Measurements from ENCODE around the gene EPB41L3.

The EPB41L3 gene

GRCh38 chr18:5534845-5535244, 9.0 kb downstream of the EPB41L3 start:
- CTCF ChIA-PET = interaction anchor here (0.5 kb wide), 1 partner anchor 172 kb away, joined by 3 read pairs; no protein-coding TSS in a partner anchor

GRCh38 chr18:5532066-5532465, 11.7 kb downstream of the EPB41L3 start:
- CTCF ChIA-PET = interaction anchor here (0.7 kb wide), 1 partner anchor 14 kb away, joined by 3 read pairs; no protein-coding TSS in a partner anchor
- POLR2A ChIA-PET = no interaction called here

More at GRCh38 chr18:5534845-5535244, 9.0 kb downstream of the EPB41L3 start:
- TF ChIP-seq PRDM4 (tag by site-specific recombination; IDR thresholded peaks at IDR 0.05) (no peak), ZBTB48 (tag by site-specific recombination; IDR thresholded peaks at IDR 0.05) (no peak), ZNF610 (tag by site-specific recombination; IDR thresholded peaks at IDR 0.05; ENCODE audit: borderline replicate concordance) (no peak), ZNF394 (tag by site-specific recombination; IDR thresholded peaks at IDR 0.05; ENCODE audit: borderline replicate concordance) (no peak), ZFP37 (tag by site-specific recombination; IDR thresholded peaks at IDR 0.05) (no peak), HOXD13 (CRISPR knock-in tag; IDR thresholded peaks at IDR 0.05; ENCODE audit: borderline replicate concordance) (no peak), ZNF529 (tag by site-specific recombination; IDR thresholded peaks at IDR 0.05; ENCODE audit: insufficient replicate concordance) (no peak), ZNF148 (tag by site-specific recombination; IDR thresholded peaks at IDR 0.05; ENCODE audit: borderline replicate concordance) (no peak), ZNF670 (tag by site-specific recombination; IDR thresholded peaks at IDR 0.05; ENCODE audit: low read depth) (no peak), ZNF626 (tag by site-specific recombination; IDR thresholded peaks at IDR 0.05) (no peak)
- H3K9me3 ChIP-seq (ENCODE audit: control insufficient read depth, insufficient read depth, low read depth, low read length) = no peaks in the 10 kb centered on the region
- no peak overlapping the region for H3K27ac ChIP-seq (ENCODE audit: extremely low read depth, low read depth, low read length)
- no peaks in the 10 kb centered on the region; a peak in 1 of 3 replicates for H3K36me3 ChIP-seq (ENCODE audit: control insufficient read depth in 2 of 2, insufficient read depth in 1 of 2, low read length in 2 of 2)
- H3K4me1 ChIP-seq (ENCODE audit: control insufficient read depth, insufficient read depth, low read length) = peaks cover 13% of the 10 kb centered on the region
- POLR2A ChIA-PET = no interaction called here
- H3K4me3 ChIP-seq (ENCODE audit: low read depth, low read length) = no peak overlapping the region

More at GRCh38 chr18:5532066-5532465, 11.7 kb downstream of the EPB41L3 start:
- H3K4me1 ChIP-seq (ENCODE audit: control insufficient read depth, insufficient read depth, low read length) = peaks cover 6% of the 10 kb centered on the region; the same call in 1 of the 2 replicates
- no peak for TF ChIP-seq ZNF660 (tag by site-specific recombination; IDR thresholded peaks at IDR 0.05)
- no peak for TF ChIP-seq ZNF148 (tag by site-specific recombination; IDR thresholded peaks at IDR 0.05; ENCODE audit: borderline replicate concordance)
- TF ChIP-seq HOXA7 (CRISPR knock-in tag; IDR thresholded peaks at IDR 0.05; ENCODE audit: borderline replicate concordance) = no peak
- no peak for TF ChIP-seq ZNF23 (tag by site-specific recombination; IDR thresholded peaks at IDR 0.05; ENCODE audit: borderline replicate concordance)
- no peak for TF ChIP-seq ZNF274 (IDR thresholded peaks at IDR 0.05; ENCODE audit: low read length)
- TF ChIP-seq ZNF274 (tag by site-specific recombination; IDR thresholded peaks at IDR 0.05; ENCODE audit: borderline replicate concordance) = no peak
- no peaks in the 10 kb centered on the region; a peak in 1 of 3 replicates for H3K36me3 ChIP-seq (ENCODE audit: control insufficient read depth in 2 of 2, insufficient read depth in 1 of 2, low read length in 2 of 2)
- H3K4me3 ChIP-seq (ENCODE audit: low read depth, low read length) = no peak overlapping the region
- no peaks in the 10 kb centered on the region for H3K9me3 ChIP-seq (ENCODE audit: control insufficient read depth, insufficient read depth, low read depth, low read length)
- H3K27ac ChIP-seq (ENCODE audit: extremely low read depth, low read depth, low read length) = no peak overlapping the region
